Testis (tissue), 3 donors: Measurements from ENCODE around the gene FDX2. TPM values are rescaled to one million over a fixed set of nuclear protein-coding genes. Genes with fewer than 3 reads are reported as not detected.

Experiments used
- DNase-seq: peaks from one replicate; pipeline ENCODE4 v3.0.0-alpha.2; 2019
- H3K27ac ChIP-seq, 2 donors: fragments of 200-600 bp; sonication (generic); one replicate each; pipeline ENCODE4 v1.5.1; 2019
- H3K27me3 ChIP-seq: fragments of 200-600 bp; sonication (generic); one replicate; pipeline ENCODE4 v1.5.1; 2019
- H3K36me3 ChIP-seq: fragments of 200-600 bp; sonication (generic); one replicate; pipeline ENCODE4 v1.5.1; 2017; ENCODE audit warnings: low read depth; ENCODE audit errors: missing control alignments
- H3K4me1 ChIP-seq: fragments of 200-600 bp; sonication (generic); one replicate; pipeline ENCODE4 v1.5.1; 2019
- H3K4me3 ChIP-seq, 2 donors: fragments of 200-600 bp; sonication (generic); one replicate each; pipeline ENCODE4 v1.5.1; 2017 to 2019
- H3K9me3 ChIP-seq: fragments of 200-600 bp; sonication (generic); one replicate; pipeline ENCODE4 v1.5.1; 2017
- CTCF ChIP-seq, 3 experiments: fragments of 450-650 bp in 2 of 3; fragments of 200-600 bp in 1 of 3; sonication (generic) in 1 of 3; IDR thresholded peaks; one replicate each; pipeline ENCODE4 v1.5.1; 2016 to 2019; ENCODE audit warnings: antibody characterized with exemption in 3 of 3, mild to moderate bottlenecking in 2 of 3, moderate library complexity in 1 of 3
- POLR2A ChIP-seq: fragments of 450-650 bp; IDR thresholded peaks from one replicate; pipeline ENCODE4 v1.6.1; 2017; ENCODE audit warnings: antibody characterized with exemption, mild to moderate bottlenecking, moderate library complexity
- WGBS, 2 donors: methylation state at CpG; one replicate each; pipeline ENCODE4 v1.1.5; 2018; 5-methylcytosine and 5-hydroxymethylcytosine counted together
- intact Hi-C: fragments of 100-400 bp; cut with DNase I; formaldehyde crosslinking; loops from one replicate; pipeline ENCODE4 v1.15.1; 2023; ENCODE audit warnings: low total_unique reads
- polyA plus RNA-seq: library from polyadenylated mRNA; stranded (reverse); fragments of 350-450 nt; fragmentation: Illumina TruSeq; extraction: RNeasy Lipid Tissue Mini Kit (QIAGEN cat#74804); gene quantifications from one replicate; pipeline ENCODE4 v1.2.3, GENCODE V29; 2014; ENCODE audit warnings: low read depth, low replicate concordance; ENCODE audit not compliant: insufficient read depth
- total RNA-seq, 2 donors: library from RNA; depleted of rRNA; stranded (reverse); fragments of >200 nt; gene quantifications; one replicate each; pipeline ENCODE4 v1.2.3, GENCODE V29; 2016

FDX2 gene
- total and polyA plus RNA-seq, 3 donors from 2014 or later, result 26.8 to 40.2 (median 35.7) TPM

GRCh38 chr19:10332965-10333757, 17.3 kb upstream of the FDX2 start, which contains the start of gene RAVER1:
Gene RAVER1, minus strand, starts transcription at chr19:10333529. Its CDS starts 22 bp downstream, at chr19:10333507.
- Histone ChIP-seq H3K4me3 (peak within 1 kb of the TSS; percentile 80 to 86), H3K27ac (peak within 1 kb of the TSS; percentile 83 to 95), H3K27me3 (no peaks in the 10 kb centered on the region), H3K36me3 (no peaks in the 10 kb centered on the region), H3K9me3 (no peaks in the 10 kb centered on the region), H3K4me1 (peaks cover 20% of the 10 kb centered on the region)
- intact Hi-C loops, result no loop called here
- TF ChIP-seq POLR2A, result no peak
- no peak for TF ChIP-seq CTCF (IDR thresholded peaks at IDR 0.05)
- WGBS, 2 donors, result 1% methylated on average over 11 to 79 of the region's 82 CpGs
- DNase-seq, result peak; percentile 98

- Histone ChIP-seq H3K36me3 (no peaks in the 10 kb centered on the region), H3K4me1 (peaks cover 20% of the 10 kb centered on the region), H3K9me3 (no peaks in the 10 kb centered on the region), H3K27me3 (no peaks in the 10 kb centered on the region), H3K4me3 (peak overlapping the region; percentile 80 to 86), H3K27ac (peak overlapping the region in 1 of 2 donors; percentile 95)
- 13 to 30% methylated on average over 14 to 18 of the region's 18 CpGs for WGBS, 2 donors
- intact Hi-C loops, result no loop called here
- DNase-seq, result no peak
- TF ChIP-seq POLR2A (no peak), CTCF (IDR thresholded peaks at IDR 0.05) (no peak)
Observed at GRCh38 chr19:10332158-10332964, 16.5 kb upstream of the FDX2 start.

- intact Hi-C loops, result no loop called here
Observed at GRCh38 chr19:10329555-10329954, 13.7 kb upstream of the FDX2 start.

More at GRCh38 chr19:10329555-10329954, 13.7 kb upstream of the FDX2 start:
- no peaks in the 10 kb centered on the region for H3K27me3 ChIP-seq
- H3K27ac ChIP-seq, result no peak overlapping the region
- TF ChIP-seq CTCF (IDR thresholded peaks at IDR 0.05) (no peak), POLR2A (no peak)
- 92 to 100% methylated on average over 13 of the region's 13 CpGs for WGBS, 2 donors
- no peaks in the 10 kb centered on the region for H3K36me3 ChIP-seq
- H3K4me3 ChIP-seq, result no peak overlapping the region
- DNase-seq, result no peak
- peaks cover 20% of the 10 kb centered on the region for H3K4me1 ChIP-seq
- H3K9me3 ChIP-seq, result no peaks in the 10 kb centered on the region
